ENCODE results near the gene LDB2.

The LDB2 gene

GRCh38 chr4:16836324-16836723 lies 62.1 kb downstream of the LDB2 start:
- no peak for TF ChIP-seq CTCF (IDR thresholded peaks at IDR 0.05)

- no peak for TF ChIP-seq CTCF (IDR thresholded peaks at IDR 0.05)
Observed at GRCh38 chr4:16835597-16836247, 62.7 kb downstream of the LDB2 start.

GRCh38 chr4:16834814-16835213 lies 63.6 kb downstream of the LDB2 start:
- TF ChIP-seq CTCF (IDR thresholded peaks at IDR 0.05): no peak

- TF ChIP-seq CTCF (IDR thresholded peaks at IDR 0.05): no peak
Observed at GRCh38 chr4:16833722-16834121, 64.7 kb downstream of the LDB2 start.

GRCh38 chr4:16830081-16830480 lies 68.4 kb downstream of the LDB2 start:
- no peak for TF ChIP-seq CTCF (IDR thresholded peaks at IDR 0.05)

GRCh38 chr4:16827794-16828724 lies 70.4 kb downstream of the LDB2 start:
- no peak for TF ChIP-seq CTCF (IDR thresholded peaks at IDR 0.05)

- TF ChIP-seq CTCF (IDR thresholded peaks at IDR 0.05): no peak
Observed at GRCh38 chr4:16827045-16827444, 71.4 kb downstream of the LDB2 start.
